Tibial nerve (tissue), 4 donors: ENCODE measurements around the gene DLK1. TPM values are rescaled to one million over a fixed set of nuclear protein-coding genes. Genes with fewer than 3 reads are reported as not detected.
A peak's percentile ranks its signal among the peaks of the same experiment; 100 is the strongest.

Experiments
- DNase-seq, 2 donors: peaks; one replicate each; pipeline ENCODE4 v3.0.0-alpha.2; 2019; ENCODE audit warnings: low spot score in 2 of 2
- H3K27ac ChIP-seq, 4 donors: fragments of 200-600 bp; sonication (generic) in 3 of 4; one replicate each; pipeline ENCODE4 v1.5.1; 2017 to 2019; ENCODE audit warnings: mild to moderate bottlenecking in 1 of 4
- H3K27me3 ChIP-seq, 2 donors: fragments of 200-600 bp; sonication (generic) in 1 of 2; one replicate each; pipeline versions ENCODE4 v1.5.1 to v1.6.0; 2017 to 2019
- H3K36me3 ChIP-seq, 3 donors: fragments of 200-600 bp; sonication (generic); one replicate each; pipeline ENCODE4 v1.5.1; 2018 to 2019
- H3K4me1 ChIP-seq, 4 donors: fragments of 200-600 bp; sonication (generic) in 3 of 4; one replicate each; pipeline ENCODE4 v1.5.1; 2017 to 2019
- H3K4me3 ChIP-seq, 4 donors: fragments of 200-600 bp; sonication (generic) in 3 of 4; one replicate each; pipeline ENCODE4 v1.5.1; 2017 to 2019; ENCODE audit warnings: mild to moderate bottlenecking in 1 of 4, moderate library complexity in 1 of 4
- H3K9me3 ChIP-seq, 4 donors: fragments of 200-600 bp; sonication (generic) in 3 of 4; one replicate each; pipeline ENCODE4 v1.5.1; 2017 to 2019
- CTCF ChIP-seq, 5 experiments: fragments of 200-600 bp in 3 of 5; fragments of 450-650 bp in 2 of 5; sonication (generic) in 3 of 5; IDR thresholded peaks; one replicate each; pipeline ENCODE4 v1.5.1; 2016 to 2019; ENCODE audit warnings: antibody characterized with exemption in 5 of 5, mild to moderate bottlenecking in 3 of 5, moderate library complexity in 2 of 5
- EP300 ChIP-seq, 2 donors: sonication (generic); formaldehyde crosslinking; IDR thresholded peaks; one replicate each; pipeline ENCODE4 v1.6.1; 2017; ENCODE audit warnings: antibody characterized with exemption in 2 of 2, mild to moderate bottlenecking in 1 of 2
- POLR2A ChIP-seq, 2 donors: fragments of 450-650 bp; IDR thresholded peaks; one replicate each; pipeline ENCODE4 v1.6.1; 2017; ENCODE audit warnings: antibody characterized with exemption in 2 of 2, mild to moderate bottlenecking in 2 of 2, moderate library complexity in 2 of 2
- WGBS, 2 donors: methylation state at CpG; one replicate each; pipeline ENCODE4 v1.1.5; 2018; 5-methylcytosine and 5-hydroxymethylcytosine counted together
- total RNA-seq, 4 donors: library from RNA; depleted of rRNA; stranded (reverse); fragments of >200 nt; gene quantifications; one replicate each; pipeline ENCODE4 v1.1.0, GENCODE V29; 2016

Gene DLK1
- total RNA-seq, 4 donors from 2014 or later: not detected

- peak in 4 of 5 experiments; percentile 7 to 84 (median 45) for TF ChIP-seq CTCF (IDR thresholded peaks at IDR 0.05)
- no peak for TF ChIP-seq POLR2A (IDR thresholded peaks at IDR 0.05)
- Histone ChIP-seq H3K4me1 (peaks cover 0 to 14% (median 0%) of the 10 kb centered on the region in 4 donors), H3K9me3 (no peaks in the 10 kb centered on the region), H3K27me3 (peaks cover 0 to 36% of the 10 kb centered on the region in 2 donors), H3K27ac (peak overlapping the region in 1 of 4 donors; percentile 9), H3K36me3 (no peaks in the 10 kb centered on the region), H3K4me3 (peak overlapping the region in 1 of 4 donors; percentile 34)
- 14 to 15% methylated on average over 49 to 55 of the region's 59 CpGs for WGBS, 2 donors
- peak in 1 of 2 donors; percentile 36 for DNase-seq
Measured at GRCh38 chr14:100709289-100710284, 17.1 kb upstream of the DLK1 start.

- whole genome bisulfite sequencing, 2 donors: 84 to 91% methylated on average over 12 of the region's 12 CpGs
- DNase-seq: no peak
- H3K27ac ChIP-seq: no peak overlapping the region
- TF ChIP-seq CTCF (IDR thresholded peaks at IDR 0.05): no peak
- no peak for TF ChIP-seq EP300 (IDR thresholded peaks at IDR 0.05)
- no peak for TF ChIP-seq POLR2A (IDR thresholded peaks at IDR 0.05)
- no peaks in the 10 kb centered on the region for H3K36me3 ChIP-seq
- H3K4me1 ChIP-seq: peaks cover 0 to 14% (median 0%) of the 10 kb centered on the region in 4 donors
- no peaks in the 10 kb centered on the region for H3K9me3 ChIP-seq
- peaks cover 0 to 36% of the 10 kb centered on the region in 2 donors for H3K27me3 ChIP-seq
- H3K4me3 ChIP-seq: no peak overlapping the region
Measured at GRCh38 chr14:100710391-100710790, 16.3 kb upstream of the DLK1 start.

- no peak overlapping the region for H3K4me3 ChIP-seq
- H3K27me3 ChIP-seq: peaks cover 0 to 36% of the 10 kb centered on the region in 2 donors
- peaks cover 0 to 14% (median 0%) of the 10 kb centered on the region in 4 donors for H3K4me1 ChIP-seq
- no peaks in the 10 kb centered on the region for H3K9me3 ChIP-seq
- H3K36me3 ChIP-seq: no peaks in the 10 kb centered on the region
- TF ChIP-seq CTCF (IDR thresholded peaks at IDR 0.05) (no peak), POLR2A (IDR thresholded peaks at IDR 0.05) (no peak), EP300 (IDR thresholded peaks at IDR 0.05) (no peak)
- H3K27ac ChIP-seq: no peak overlapping the region
- DNase-seq: no peak
- 83 to 85% methylated on average over 16 to 18 of the region's 18 CpGs for WGBS, 2 donors
Measured at GRCh38 chr14:100710826-100711462, 15.7 kb upstream of the DLK1 start.

GRCh38 chr14:100711493-100711892, 15.2 kb upstream of the DLK1 start:
- H3K27ac ChIP-seq: no peak overlapping the region
- peaks cover 0 to 14% (median 0%) of the 10 kb centered on the region in 4 donors for H3K4me1 ChIP-seq
- peaks cover 0 to 36% of the 10 kb centered on the region in 2 donors for H3K27me3 ChIP-seq
- H3K4me3 ChIP-seq: no peak overlapping the region
- DNase-seq: no peak
- no peaks in the 10 kb centered on the region for H3K9me3 ChIP-seq
- WGBS, 2 donors: 77 to 88% methylated on average over 11 to 12 of the region's 12 CpGs
- H3K36me3 ChIP-seq: no peaks in the 10 kb centered on the region
- TF ChIP-seq POLR2A (IDR thresholded peaks at IDR 0.05) (no peak), CTCF (IDR thresholded peaks at IDR 0.05) (no peak), EP300 (IDR thresholded peaks at IDR 0.05) (no peak)
